Activated CD8-positive, alpha-beta memory T cell treated with anti-CD3 and anti-CD28 coated beads for 1 hour (primary cell): ENCODE results near the gene EFCAB11.

Source experiments
- DNase-seq, 2 donors: peaks; one replicate each; pipeline ENCODE4 v3.0.0-alpha.2; 2020; ENCODE audit warnings: low read depth in 1 of 2; ENCODE audit errors: extremely low read depth in 1 of 2

The EFCAB11 gene, protein sequence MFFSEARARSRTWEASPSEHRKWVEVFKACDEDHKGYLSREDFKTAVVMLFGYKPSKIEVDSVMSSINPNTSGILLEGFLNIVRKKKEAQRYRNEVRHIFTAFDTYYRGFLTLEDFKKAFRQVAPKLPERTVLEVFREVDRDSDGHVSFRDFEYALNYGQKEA

DNA sequence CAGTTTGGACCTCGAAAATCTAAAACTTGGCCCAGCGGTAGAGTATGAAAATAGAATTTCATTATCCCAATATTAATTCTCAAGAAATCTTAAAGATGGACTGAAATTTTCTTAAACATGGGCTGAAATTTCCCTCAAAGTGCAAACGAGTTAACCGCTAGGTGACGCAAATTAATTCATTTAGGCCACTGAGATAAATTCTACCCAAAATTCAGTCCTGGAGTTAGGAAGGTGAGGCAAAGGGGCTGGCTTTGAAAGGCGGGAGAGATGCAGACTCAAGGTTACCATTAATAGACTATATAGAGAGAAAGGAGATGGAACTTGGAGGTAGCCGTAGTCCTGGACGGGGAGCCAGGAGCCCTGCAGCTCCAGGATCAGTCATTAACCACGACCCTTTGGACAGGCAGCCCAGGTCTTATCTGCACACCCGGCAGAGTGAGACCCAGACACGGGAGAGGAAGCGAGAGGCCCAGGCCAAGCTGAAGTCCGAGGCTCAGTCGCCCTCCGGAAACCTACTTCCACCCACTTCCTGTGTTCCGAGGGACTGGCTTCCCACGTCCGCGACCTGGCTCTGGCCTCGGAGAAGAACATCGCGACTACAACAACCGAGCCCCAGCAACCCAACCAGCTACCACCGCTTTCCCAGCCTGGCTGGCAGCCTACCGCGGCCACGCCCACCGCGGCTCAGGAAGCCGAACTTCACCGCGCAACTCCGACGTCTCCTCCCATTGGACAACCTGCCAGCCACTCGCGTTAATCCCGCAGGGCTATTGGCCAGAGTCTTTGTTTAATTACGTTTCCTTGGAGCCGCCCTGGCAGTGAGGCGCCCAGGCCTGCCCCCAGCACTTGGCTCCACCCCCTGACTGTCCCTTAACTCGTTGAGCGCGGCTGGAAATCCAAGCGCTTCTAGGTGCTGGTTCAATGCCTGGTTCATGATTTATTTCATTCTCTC lies at the start of gene EFCAB11:
TSS of gene EFCAB11 (minus strand) at position 661 of the 952 bp plus-strand sequence. CDS start at position 591, 70 bp downstream.
- DNase-seq, result peak; percentile 84 to 89

DNA sequence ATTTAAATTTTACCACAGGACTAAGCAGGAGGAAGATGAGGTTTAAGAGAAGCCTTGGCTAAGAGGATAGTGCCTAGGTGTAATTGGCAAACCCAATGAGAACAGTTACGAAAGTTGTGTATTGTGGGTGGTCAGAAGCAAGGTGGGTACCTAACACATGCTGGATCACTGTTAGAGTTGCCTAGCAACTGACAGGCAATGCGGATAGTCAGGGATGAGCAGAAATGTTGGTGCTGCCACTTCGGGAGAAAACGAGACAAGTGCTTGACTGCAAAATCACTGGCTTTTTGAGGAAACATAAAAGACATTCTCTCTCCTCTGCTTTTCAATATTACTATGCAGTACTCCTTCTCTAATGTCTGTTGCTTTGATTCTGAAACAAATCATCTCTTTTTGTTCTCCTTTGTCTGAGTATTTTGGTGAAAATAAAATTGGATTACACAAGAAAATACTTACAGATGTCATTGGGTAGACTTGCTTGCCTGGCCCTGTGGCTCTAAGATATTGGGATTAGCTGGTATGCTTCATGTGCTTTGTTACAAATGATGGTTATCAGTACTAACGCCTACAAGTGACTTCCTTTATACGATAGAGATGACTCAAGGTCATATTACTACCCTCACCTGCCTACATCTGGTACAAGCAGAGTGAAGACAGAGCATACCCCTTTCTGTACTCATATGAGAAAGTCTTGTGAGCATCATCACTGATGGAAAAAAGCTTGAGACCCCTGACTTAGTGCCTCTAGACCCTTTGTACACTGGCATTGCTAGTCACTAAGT lies 49.2 kb upstream of the EFCAB11 start:
- DNase-seq, result no peak

GRCh38 chr14:90000935-90001334 lies 46.4 kb upstream of the EFCAB11 start:
- no peak for DNase-seq

GRCh38 chr14:89996963-89997362 lies 42.4 kb upstream of the EFCAB11 start:
- DNase-seq, result no peak

- DNase-seq, result no peak
These were observed 37.7 kb upstream of the EFCAB11 start for GRCh38 chr14:89992273-89992672.

DNA sequence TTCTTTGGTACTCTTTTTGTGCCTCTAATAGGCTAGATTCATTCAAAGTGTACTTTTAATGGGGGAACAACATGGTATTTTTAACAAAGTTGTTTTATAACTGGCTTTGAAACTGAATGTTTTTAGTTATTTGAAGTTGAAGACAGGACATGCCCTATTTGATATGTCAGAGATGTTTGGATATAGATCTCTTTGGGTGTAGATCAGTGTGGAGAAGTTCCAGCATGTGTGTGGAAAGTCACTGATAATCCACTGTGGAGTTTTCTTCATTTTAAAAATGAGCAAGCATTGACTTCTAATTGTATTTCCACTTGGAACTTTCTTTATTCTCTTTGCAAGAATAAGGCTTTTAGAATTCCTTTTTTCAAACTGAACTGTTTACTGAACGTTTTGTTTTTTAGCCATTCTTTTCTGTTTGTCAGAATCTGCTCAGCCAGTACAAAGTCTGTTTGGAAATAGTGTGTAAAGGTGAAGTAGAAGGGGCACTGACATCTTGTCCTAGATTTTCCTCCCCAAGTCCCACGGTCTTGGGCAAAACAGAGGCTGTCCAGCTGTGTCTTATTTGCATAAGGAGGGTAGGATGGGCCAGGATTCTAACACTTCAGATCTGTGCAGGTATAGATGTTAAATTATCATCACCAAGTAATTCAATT lies 36.2 kb upstream of the EFCAB11 start:
- DNase-seq, result no peak

- no peak for DNase-seq
These were observed 35.7 kb upstream of the EFCAB11 start for GRCh38 chr14:89990218-89990617.

DNA sequence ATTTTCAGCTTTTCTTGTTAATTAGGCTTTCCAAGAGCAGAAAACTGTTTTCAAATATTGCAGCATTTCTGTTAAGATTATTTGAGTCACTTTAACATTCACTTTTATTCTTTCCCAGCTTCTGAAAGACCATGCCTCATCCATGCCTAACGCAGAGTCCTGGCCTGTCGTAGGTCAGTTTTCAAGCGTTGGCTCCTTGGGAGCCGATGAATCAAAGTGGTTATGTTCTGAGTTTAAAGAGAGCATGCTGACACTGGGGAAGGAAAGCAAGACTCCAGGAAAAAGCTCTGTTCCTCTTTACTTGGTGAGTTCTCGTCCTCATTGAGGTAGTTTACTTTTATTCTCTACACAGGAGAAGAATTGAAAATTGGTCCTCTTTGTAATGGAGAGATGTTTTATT lies 34.3 kb upstream of the EFCAB11 start:
- DNase-seq, result no peak

GRCh38 chr14:89987161-89987475 lies 32.6 kb upstream of the EFCAB11 start:
- DNase-seq, result no peak

DNA sequence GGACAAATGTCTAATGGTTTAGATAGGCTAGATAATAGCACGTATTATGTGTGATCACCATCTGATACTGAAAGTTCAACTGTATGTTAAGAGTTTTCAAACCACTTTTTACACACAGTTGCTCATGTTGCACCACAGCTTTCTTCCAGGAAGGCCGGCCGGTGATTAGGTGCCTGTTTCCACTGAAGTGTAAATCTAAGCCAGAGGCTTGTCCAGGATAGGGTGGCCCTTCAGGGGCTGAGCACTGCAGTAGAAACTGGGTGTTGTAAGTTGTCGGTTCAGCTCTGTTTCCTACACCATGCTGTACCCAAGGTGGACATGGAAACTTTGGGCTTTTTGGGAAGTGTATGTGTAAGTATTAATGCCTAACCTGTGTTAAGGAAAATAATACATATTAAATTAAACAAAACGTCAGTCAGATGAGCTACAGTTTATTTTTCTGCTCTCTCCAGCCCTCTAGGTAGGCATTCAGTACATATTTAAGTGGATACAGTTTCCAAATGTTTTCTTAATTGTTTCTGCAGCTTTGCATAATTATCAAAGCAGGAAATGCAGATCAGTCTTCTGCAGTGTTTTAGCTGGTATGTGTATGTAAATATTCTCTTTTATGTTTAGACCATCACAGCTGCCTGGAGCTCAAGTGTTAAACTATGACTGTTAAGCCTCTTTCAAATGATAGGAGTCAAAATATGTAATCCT lies 32.1 kb upstream of the EFCAB11 start:
- DNase-seq, result no peak

DNA sequence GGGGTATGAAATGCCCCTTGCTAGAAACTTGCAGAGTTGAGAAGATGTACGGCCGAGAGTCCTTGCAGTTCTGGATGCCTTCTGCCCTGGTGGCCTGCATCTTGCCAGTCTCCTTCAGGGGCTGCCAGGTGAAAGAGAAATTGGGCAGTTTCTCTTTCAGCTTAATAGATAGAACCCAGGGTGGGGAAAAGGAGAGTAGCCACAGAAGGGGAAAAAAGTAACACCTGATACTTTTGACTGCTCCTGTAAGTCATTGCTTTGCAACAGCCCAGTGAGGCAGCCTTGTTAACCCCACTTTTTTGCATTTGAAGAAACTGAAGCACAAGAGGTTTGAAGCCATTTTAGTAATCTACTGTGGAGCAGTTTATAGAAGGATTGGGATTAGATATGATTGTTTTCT lies 28.8 kb upstream of the EFCAB11 start:
- no peak for DNase-seq

DNA sequence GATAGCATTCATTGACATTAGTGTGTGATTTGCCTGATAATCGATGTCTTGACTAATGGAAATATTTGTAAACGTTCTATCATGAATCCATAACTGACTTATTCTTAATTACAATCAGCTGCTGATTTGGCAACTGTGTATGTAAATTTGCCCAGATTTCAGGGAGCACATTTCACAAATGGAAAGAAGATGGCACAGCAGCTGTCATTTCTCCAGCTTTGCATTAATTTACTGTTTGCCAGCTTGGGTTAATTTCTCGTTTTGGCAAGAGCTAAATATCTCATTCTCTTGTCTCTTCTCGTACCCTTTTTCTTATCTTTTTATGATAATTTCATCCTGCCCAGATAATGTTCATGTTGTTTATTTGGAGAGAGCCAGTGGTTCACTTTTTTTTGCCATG lies 24.1 kb upstream of the EFCAB11 start:
- no peak for DNase-seq

GRCh38 chr14:89977668-89978067 lies 23.1 kb upstream of the EFCAB11 start:
- DNase-seq, result no peak

DNA sequence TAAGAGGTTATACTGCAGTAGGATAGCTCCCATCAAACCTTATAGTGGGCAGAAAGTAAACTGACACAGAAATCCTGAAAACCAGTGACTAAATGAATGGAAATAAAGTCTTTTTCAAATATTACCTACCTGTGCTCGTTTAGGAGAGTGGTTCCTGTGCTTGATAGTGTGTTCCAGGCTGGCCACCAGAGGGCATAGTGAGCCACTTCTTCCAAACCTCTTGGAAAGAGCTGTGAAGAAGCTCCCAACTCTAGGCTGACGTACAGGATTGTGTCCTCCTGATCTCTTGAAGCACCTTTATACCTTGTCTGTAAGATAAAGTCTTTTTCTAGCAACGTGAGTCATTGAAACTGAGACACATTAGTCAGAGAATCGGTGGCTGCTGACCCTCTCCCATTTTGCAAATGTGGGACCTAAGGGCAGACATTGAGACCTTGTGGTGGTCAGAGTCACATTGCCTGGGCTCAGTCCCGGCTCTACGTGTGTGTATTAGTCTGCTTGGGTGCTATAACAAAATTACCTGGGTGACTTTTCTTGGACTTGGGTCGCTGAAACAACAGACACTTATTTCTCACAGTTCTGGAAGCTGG lies 18.8 kb upstream of the EFCAB11 start:
- DNase-seq, result peak in 1 of 2 donors; percentile 29

DNA sequence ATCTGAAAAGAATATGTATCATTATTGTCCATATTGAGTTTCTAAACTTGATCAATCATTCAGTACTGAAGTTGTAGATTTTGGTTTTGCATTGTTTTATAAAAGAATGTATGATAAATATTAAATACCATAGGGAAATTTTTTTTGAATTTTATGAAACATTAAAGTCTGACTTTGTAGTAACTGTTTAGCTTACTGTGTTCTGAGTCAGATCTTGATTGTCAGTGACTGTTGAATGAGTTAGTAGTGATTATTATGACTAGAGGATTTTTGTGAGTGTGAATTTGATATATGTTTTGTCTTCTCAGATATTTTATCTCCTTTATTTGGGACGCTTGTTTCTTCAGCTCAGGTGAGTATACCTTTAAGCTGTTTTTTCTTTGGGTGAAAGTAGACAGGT lies 11.3 kb upstream of the EFCAB11 start:
- DNase-seq, result no peak

- DNase-seq, result no peak
These were observed 8.9 kb upstream of the EFCAB11 start for GRCh38 chr14:89963288-89963978.

DNA sequence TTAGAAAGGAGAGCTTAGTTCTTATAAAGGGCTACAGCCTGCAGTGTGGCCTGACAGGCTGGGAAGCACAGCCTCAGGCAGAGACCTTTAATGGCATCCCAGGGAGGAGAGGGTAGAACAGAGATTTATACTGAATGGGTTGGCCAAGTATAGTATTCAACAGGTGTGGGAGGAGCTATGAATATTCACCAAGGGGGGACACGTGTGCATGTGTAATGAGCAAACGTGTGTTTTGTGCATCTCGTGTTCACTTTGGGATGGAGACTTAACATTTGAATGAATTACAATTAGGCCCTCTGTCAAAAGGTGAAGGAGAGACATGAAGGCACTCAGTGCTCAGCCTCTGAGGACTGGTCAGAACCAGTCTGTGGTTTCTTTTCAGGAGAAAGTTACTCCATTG lies 6.4 kb upstream of the EFCAB11 start:
- no peak for DNase-seq

DNA sequence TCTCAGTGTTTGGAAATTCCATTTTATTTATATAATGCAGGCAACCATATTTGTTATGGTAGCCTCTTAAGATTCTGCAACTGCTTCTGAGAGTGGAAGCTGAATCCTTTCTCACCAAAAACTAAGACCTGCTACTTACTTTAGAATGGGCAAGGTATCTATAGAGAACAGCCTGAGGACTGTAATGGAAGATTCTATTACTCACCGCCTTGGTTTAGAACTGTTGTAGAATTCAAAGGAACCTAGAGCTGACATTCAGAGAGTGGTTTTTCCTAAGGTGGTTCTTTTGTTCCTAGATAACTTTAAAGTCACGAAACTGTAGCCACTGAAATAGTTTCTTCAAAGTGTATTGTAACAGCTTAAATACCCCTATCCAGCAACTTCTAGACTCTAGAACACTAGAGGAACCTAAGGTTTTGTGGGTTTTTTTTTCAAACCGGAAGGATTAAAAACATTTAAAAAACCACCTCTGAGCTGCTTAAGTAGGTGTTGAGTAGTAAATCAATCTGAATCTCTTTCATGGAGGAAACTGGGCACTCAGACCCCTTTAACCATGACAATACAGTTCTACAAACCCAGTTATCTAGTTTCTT lies 5.4 kb upstream of the EFCAB11 start:
- no peak for DNase-seq

DNA sequence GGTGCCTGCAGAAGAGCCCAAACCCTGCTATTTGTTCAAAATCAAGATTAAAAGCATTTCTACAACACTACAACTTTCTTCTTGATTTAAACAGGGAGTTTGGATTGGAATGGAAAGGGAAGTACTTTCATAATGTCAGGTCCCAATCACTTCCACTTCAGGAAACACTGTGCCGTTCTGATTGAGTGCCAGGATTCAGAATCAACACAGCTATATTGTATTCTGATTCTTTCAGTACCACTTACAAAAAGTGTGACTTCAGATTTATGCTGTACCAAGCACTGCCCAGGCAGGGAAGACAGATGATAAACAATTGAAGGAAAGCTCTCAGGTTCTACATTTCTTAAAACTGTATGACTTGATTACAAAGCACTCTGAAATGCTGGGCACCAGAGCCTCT lies 4.4 kb upstream of the EFCAB11 start:
- no peak for DNase-seq
